CD4-positive, alpha-beta T cell treated with Interleukin-15 for 4 hours (primary cell): ENCODE data around the gene TMEM242.

Experiments used
- DNase-seq: peaks from one replicate; pipeline ENCODE4 v3.0.0-alpha.2; 2020; ENCODE audit warnings: low spot score

Gene TMEM242

DNA sequence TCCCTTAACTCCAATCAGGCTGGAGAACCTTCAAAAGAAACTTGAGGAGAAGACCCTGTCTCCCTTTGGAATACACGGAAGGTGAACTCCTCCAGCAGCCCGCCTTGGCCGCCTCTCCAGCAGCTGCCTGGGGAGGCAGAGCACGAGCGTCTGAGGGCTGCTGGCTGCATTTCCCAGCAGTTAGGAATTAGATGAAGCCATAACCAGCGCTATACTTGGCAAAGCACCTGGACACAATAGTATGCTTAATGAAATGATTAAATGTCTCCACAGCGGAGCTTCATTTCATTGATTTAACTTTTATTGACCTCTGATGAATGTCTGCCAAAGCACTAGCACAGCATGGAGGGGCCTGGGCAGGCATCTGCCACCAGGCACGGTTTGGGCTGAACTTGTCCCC lies 73.5 kb downstream of the TMEM242 start:
- no peak for DNase-seq

GRCh38 chr6:157248264-157248663 lies 75.1 kb downstream of the TMEM242 start:
- DNase-seq = no peak

- DNase-seq = no peak
These were observed 76.4 kb downstream of the TMEM242 start for GRCh38 chr6:157246771-157247484.

DNA sequence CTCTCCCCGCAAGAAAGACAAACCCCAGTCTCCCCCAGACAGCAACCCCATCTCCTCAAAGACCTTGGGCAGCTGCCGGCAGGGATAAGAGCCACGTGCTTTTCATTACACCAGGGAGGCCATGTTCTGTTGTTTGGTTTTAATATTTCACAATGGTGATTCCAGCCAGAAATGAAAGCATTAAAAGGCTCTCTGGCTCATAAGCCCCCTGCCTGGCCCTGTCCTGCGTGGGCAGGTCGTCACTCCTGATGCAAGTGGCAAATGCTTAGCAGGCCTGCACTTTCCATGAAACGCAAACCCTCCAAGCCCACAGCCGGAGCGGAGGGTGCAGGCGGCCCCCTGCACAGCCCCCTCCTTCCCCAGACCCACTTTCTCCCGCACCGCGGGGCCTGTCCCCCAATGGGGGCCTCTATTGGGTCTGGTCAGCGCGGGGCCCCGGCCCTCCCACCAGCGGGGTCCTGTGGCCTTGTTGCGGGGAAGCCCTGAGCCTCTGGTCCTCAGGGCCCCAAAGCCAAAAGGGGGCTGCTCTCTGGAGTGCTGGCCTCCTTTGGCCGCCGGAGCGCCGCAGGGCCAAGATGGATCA lies 77.2 kb downstream of the TMEM242 start:
- DNase-seq = no peak

DNA sequence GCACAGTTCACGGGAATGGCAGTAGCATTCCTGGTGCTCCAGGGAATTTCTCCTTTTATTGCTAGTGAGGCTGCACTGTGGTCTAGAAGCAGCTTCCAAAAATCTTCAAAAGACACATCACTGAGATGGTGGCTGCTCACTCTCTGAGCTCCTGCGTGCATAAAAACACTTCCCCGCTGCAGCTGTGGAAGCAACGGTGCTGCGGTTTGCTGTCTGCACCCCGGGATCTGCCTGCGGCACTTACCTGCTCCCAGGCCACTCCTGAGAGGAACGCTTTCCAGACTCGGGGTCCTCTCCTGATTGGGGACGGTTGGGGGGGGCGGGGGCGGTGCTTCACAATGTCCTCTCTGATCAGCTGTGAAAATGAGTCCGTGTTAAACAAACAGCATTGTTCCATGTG lies 77.9 kb downstream of the TMEM242 start:
- no peak for DNase-seq

DNA sequence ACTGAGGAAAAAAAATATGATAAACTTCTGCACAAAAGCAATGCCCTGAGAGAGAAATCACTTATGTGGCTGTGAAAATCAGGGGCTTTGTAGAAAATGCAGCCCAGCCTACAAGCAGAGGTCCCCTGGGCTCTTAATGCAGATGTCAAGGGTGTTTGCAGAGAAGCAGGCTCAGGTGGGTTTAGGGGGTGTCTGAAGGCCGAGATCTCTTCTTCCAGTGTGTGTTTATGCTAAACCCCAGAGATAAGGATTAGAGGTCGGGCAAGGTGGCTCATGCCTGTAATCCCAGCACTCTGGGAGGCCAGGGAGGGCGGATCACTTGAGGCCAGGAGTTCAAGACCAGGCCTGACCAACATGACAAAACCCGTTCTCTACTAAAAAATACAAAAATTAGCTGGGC lies 78.5 kb downstream of the TMEM242 start:
- no peak for DNase-seq

DNA sequence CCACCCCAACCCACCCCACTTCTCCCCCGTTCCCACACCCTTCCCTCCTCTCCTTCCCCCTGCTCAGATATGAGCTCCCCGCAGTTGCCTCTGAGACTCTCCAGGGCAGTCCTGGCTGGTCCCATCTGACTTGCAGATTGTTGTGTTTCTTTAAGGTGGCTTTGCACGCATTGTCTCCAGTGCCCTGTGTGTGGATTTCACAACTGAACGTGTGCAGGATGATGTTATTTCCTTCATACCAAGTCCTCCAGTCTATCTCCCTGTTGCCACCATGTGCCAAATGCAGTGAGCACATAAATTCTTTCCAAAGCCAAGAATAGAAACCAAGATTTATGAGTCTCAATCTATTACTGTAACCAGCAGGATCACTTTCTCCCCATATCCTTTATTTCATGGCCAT lies 79.1 kb downstream of the TMEM242 start:
- DNase-seq = no peak

- no peak for DNase-seq
These were observed 80.5 kb downstream of the TMEM242 start for GRCh38 chr6:157242791-157243190.

DNA sequence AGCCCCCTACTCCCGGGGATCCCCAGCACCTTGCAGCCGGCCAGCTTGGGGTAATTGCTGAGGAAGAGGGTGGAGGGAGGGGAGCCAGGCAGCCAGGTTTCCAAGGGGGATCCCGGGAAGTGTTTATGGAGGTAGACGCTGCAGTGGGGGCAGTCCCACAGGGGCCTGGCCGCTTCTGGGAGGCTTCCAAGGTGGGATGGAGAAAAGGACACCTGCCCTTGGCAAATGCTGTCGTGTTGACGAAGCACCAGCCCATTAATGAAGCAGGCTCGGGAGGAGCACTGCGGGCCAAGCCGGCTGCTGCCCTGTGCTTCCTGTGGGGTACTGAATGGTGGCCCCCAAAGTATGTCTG lies 82.4 kb downstream of the TMEM242 start:
- no peak for DNase-seq

- DNase-seq = no peak
These were observed 83.0 kb downstream of the TMEM242 start for GRCh38 chr6:157240059-157240959.

DNA sequence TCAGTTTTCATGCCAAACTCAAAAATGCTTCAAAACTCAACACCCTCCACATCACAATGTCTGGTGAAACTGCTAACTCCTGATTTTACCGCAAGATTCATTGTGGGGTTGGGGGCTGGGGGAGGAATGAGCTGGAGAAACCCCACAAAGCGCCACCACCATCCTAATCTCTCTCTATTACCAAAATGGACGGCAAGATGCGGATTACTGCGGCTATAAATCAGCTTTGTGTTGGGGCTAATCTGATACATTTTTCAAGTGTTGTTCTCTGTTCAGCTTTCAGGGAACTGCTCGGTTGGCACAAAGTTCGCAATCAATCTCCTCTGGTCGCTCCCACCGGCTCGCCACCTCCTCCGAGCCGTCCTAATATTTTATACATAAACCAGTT lies 83.7 kb downstream of the TMEM242 start:
- no peak for DNase-seq
